Kidney (tissue), 14 donors: Measurements from ENCODE around the gene SLC20A1. TPM values are rescaled to one million over a fixed set of nuclear protein-coding genes. Genes with fewer than 3 reads are reported as not detected.

Experiments
- DNase-seq, 5 donors: peaks; one replicate each; pipeline ENCODE4 v3.0.0-alpha.2; 2013 to 2020
- FAIRE-seq: peaks from 2 replicates; lab custom pipeline; 2012; peaks lifted over from hg19 to GRCh38; lab: Jason Lieb, UNC
- H3K27ac ChIP-seq, 2 donors: one replicate each; pipeline ENCODE4 v1.7.0; 2013; ENCODE audit warnings: low read depth in 2 of 2, low read length in 2 of 2, inconsistent platforms in 1 of 2
- H3K27me3 ChIP-seq: one replicate; pipeline ENCODE4 v1.7.1; 2013; ENCODE audit warnings: low read length, inconsistent platforms; ENCODE audit not compliant: control insufficient read depth, insufficient read depth
- H3K36me3 ChIP-seq, 3 donors: one replicate each; pipeline versions ENCODE4 v1.7.0 to v1.7.1; 2013; ENCODE audit warnings: low read length in 3 of 3, control low read depth in 1 of 3, inconsistent platforms in 1 of 3; ENCODE audit not compliant: insufficient read depth in 3 of 3, control insufficient read depth in 2 of 3
- H3K4me1 ChIP-seq, 3 donors: one replicate each; pipeline versions ENCODE4 v1.7.0 to v1.7.1; 2013; ENCODE audit warnings: low read length in 3 of 3, inconsistent platforms in 1 of 3, low read depth in 1 of 3; ENCODE audit not compliant: control insufficient read depth in 2 of 3, insufficient read depth in 2 of 3
- H3K4me3 ChIP-seq, 3 donors: one replicate each; pipeline versions ENCODE4 v1.7.0 to v1.8.1; 2013; ENCODE audit warnings: low read length in 3 of 3, control low read depth in 1 of 3, inconsistent platforms in 1 of 3
- H3K9ac ChIP-seq, 3 donors: one replicate each; pipeline versions ENCODE4 v1.7.0 to v1.7.1; 2013; ENCODE audit warnings: low read length in 3 of 3, control low read depth in 1 of 3, inconsistent platforms in 1 of 3
- H3K9me3 ChIP-seq, 3 donors: one replicate each; pipeline versions ENCODE4 v1.7.0 to v1.7.1; 2013; ENCODE audit warnings: low read length in 3 of 3, control low read depth in 1 of 3, inconsistent platforms in 1 of 3; ENCODE audit not compliant: control insufficient read depth in 2 of 3, insufficient read depth in 1 of 3
- CTCF ChIP-seq: IDR thresholded peaks from 3 replicates; pipeline ENCODE4 v1.5.1; 2012; ENCODE audit warnings: mild to moderate bottlenecking, moderate library complexity, borderline replicate concordance; ENCODE audit not compliant: insufficient read depth; ENCODE audit errors: extremely low read depth
- intact Hi-C: fragments of 100-400 bp; cut with DNase I; formaldehyde crosslinking; loops from one replicate; pipeline ENCODE4 v1.11.1; 2022
- polyA plus RNA-seq: library from polyadenylated mRNA; stranded (reverse); fragments of 350-450 nt; fragmentation: Illumina TruSeq; extraction: RNeasy Lipid Tissue Mini Kit (QIAGEN cat#74804); gene quantifications from one replicate; pipeline ENCODE4 v1.2.3, GENCODE V29; 2014; ENCODE audit warnings: low read depth, low replicate concordance; ENCODE audit not compliant: insufficient read depth
- total RNA-seq: library from RNA; stranded (reverse); fragmentation: NEBNext Ultra II Directional; extraction: Animal tissue kit (Norgen Biotek cat#: 25700); gene quantifications from one replicate; pipeline ENCODE4 v1.2.1, GENCODE V29; 2021
- donor health status: control.
- donor health status: control.
- donor health status: control.
- donor health status: control.
- donor health status: control.
- donor health status: DM: yes; HTN: yes; CAD: no.
- donor health status: Normal renal cell carcinoma (clear cell type).

The SLC20A1 gene
- total and polyA plus RNA-seq, 2 donors from 2014 or later: 10.4 to 46.2 TPM

GRCh38 chr2:112708968-112709367 is 63.2 kb downstream of the SLC20A1 start:
- no peaks in the 10 kb centered on the region for H3K36me3 ChIP-seq
- no peaks in the 10 kb centered on the region for H3K9me3 ChIP-seq
- DNase-seq: peak in 1 of 5 donors; percentile 35
- peaks cover 0 to 10% (median 3%) of the 10 kb centered on the region in 3 donors for H3K4me1 ChIP-seq
- FAIRE-seq: no peak
- no peak for TF ChIP-seq CTCF
- H3K4me3 ChIP-seq: no peak overlapping the region
- intact Hi-C loops: no loop called here
- H3K27me3 ChIP-seq: no peaks in the 10 kb centered on the region
- H3K27ac ChIP-seq: no peak overlapping the region
- H3K9ac ChIP-seq: no peak overlapping the region

- Histone ChIP-seq H3K27ac (no peak overlapping the region), H3K9ac (no peak overlapping the region), H3K4me1 (peaks cover 0 to 10% (median 3%) of the 10 kb centered on the region in 3 donors), H3K27me3 (no peaks in the 10 kb centered on the region), H3K36me3 (no peaks in the 10 kb centered on the region), H3K9me3 (no peaks in the 10 kb centered on the region), H3K4me3 (no peak overlapping the region)
- FAIRE-seq (no peak), DNase-seq (peak in 1 of 5 donors; percentile 15)
- TF ChIP-seq CTCF: no peak
- intact Hi-C loops: no loop called here
Observed at GRCh38 chr2:112709703-112710102, 64.0 kb downstream of the SLC20A1 start.

GRCh38 chr2:112710956-112711750 is 65.4 kb downstream of the SLC20A1 start:
- H3K9ac ChIP-seq: no peak overlapping the region
- TF ChIP-seq CTCF: no peak
- H3K27me3 ChIP-seq: no peaks in the 10 kb centered on the region
- DNase-seq (peak in 4 of 5 donors; percentile 22 to 64 (median 38)), FAIRE-seq (no peak)
- H3K4me1 ChIP-seq: peaks cover 0 to 8% (median 3%) of the 10 kb centered on the region in 3 donors
- H3K9me3 ChIP-seq: no peaks in the 10 kb centered on the region
- H3K27ac ChIP-seq: peak overlapping the region in 1 of 2 donors; percentile 69
- intact Hi-C loops: no loop called here
- H3K36me3 ChIP-seq: no peaks in the 10 kb centered on the region
- no peak overlapping the region for H3K4me3 ChIP-seq
